IPS-15b (cell line): ENCODE data around the gene CALHM3.
"Not testable (repeated sequence)": the region's sequence is repeated elsewhere in the genome, so short reads cannot be mapped to it uniquely, and the experiment has no call there.

Experiments
- H3K27me3 ChIP-seq: one replicate; pipeline ENCODE4 v1.6.1; 2013; ENCODE audit warnings: low read length; ENCODE audit not compliant: control insufficient read depth, insufficient read depth
- H3K36me3 ChIP-seq: one replicate; pipeline ENCODE4 v1.6.1; 2013; ENCODE audit warnings: low read length; ENCODE audit not compliant: control insufficient read depth, insufficient read depth
- H3K4me1 ChIP-seq: one replicate; pipeline ENCODE4 v1.6.1; 2013; ENCODE audit warnings: mild to moderate bottlenecking, low read length; ENCODE audit not compliant: control insufficient read depth, insufficient read depth
- H3K4me3 ChIP-seq: one replicate; pipeline ENCODE4 v1.5.1; 2013; ENCODE audit warnings: low read depth, low read length
- H3K9ac ChIP-seq: one replicate; pipeline ENCODE4 v1.6.1; 2013; ENCODE audit warnings: low read depth, mild to moderate bottlenecking, low read length
- H3K9me3 ChIP-seq: one replicate; pipeline ENCODE4 v1.6.1; 2013; ENCODE audit warnings: mild to moderate bottlenecking, low read length; ENCODE audit not compliant: control insufficient read depth, insufficient read depth

The CALHM3 gene

GRCh38 chr10:103512166-103512565 lies 33.1 kb upstream of the CALHM3 start:
- Histone ChIP-seq H3K27me3 (no peaks in the 10 kb centered on the region), H3K36me3 (no peaks in the 10 kb centered on the region), H3K4me3 (no peak overlapping the region), H3K9me3 (no peaks in the 10 kb centered on the region), H3K9ac (no peak overlapping the region), H3K4me1 (no peaks in the 10 kb centered on the region)

- Histone ChIP-seq H3K9me3 (no peaks in the 10 kb centered on the region), H3K36me3 (no peaks in the 10 kb centered on the region), H3K4me1 (no peaks in the 10 kb centered on the region), H3K4me3 (no peak overlapping the region), H3K9ac (no peak overlapping the region), H3K27me3 (no peaks in the 10 kb centered on the region)
These were observed 32.0 kb upstream of the CALHM3 start for GRCh38 chr10:103510791-103511752.

GRCh38 chr10:103510046-103510685 lies 31.1 kb upstream of the CALHM3 start:
- Histone ChIP-seq H3K4me3 (no peak overlapping the region), H3K4me1 (no peaks in the 10 kb centered on the region), H3K36me3 (no peaks in the 10 kb centered on the region), H3K9ac (no peak overlapping the region), H3K9me3 (no peaks in the 10 kb centered on the region), H3K27me3 (no peaks in the 10 kb centered on the region)

GRCh38 chr10:103507235-103508191 lies 28.5 kb upstream of the CALHM3 start:
- no peaks in the 10 kb centered on the region for H3K9me3 ChIP-seq
- no peaks in the 10 kb centered on the region for H3K27me3 ChIP-seq
- H3K9ac ChIP-seq = no peak overlapping the region
- no peaks in the 10 kb centered on the region for H3K4me1 ChIP-seq
- no peak overlapping the region for H3K4me3 ChIP-seq
- H3K36me3 ChIP-seq = no peaks in the 10 kb centered on the region

- Histone ChIP-seq H3K4me1 (no peaks in the 10 kb centered on the region), H3K4me3 (no peak overlapping the region), H3K27me3 (no peaks in the 10 kb centered on the region), H3K9me3 (no peaks in the 10 kb centered on the region), H3K36me3 (no peaks in the 10 kb centered on the region), H3K9ac (no peak overlapping the region)
These were observed 27.0 kb upstream of the CALHM3 start for GRCh38 chr10:103506061-103506460.

GRCh38 chr10:103504181-103504783 lies 25.2 kb upstream of the CALHM3 start:
- Histone ChIP-seq H3K9me3 (no peaks in the 10 kb centered on the region), H3K27me3 (no peaks in the 10 kb centered on the region), H3K4me3 (no peak overlapping the region), H3K9ac (no peak overlapping the region), H3K4me1 (no peaks in the 10 kb centered on the region), H3K36me3 (no peaks in the 10 kb centered on the region)

- H3K4me3 ChIP-seq, H3K4me1 ChIP-seq, H3K9me3 ChIP-seq, H3K36me3 ChIP-seq, H3K27me3 ChIP-seq, H3K9ac ChIP-seq: not testable (repeated sequence)
These were observed 24.7 kb upstream of the CALHM3 start for GRCh38 chr10:103503777-103504176.

GRCh38 chr10:103502849-103503660 lies 24.0 kb upstream of the CALHM3 start:
- no peaks in the 10 kb centered on the region for H3K4me1 ChIP-seq
- no peak overlapping the region for H3K9ac ChIP-seq
- H3K36me3 ChIP-seq = no peaks in the 10 kb centered on the region
- no peaks in the 10 kb centered on the region for H3K27me3 ChIP-seq
- H3K4me3 ChIP-seq = no peak overlapping the region
- H3K9me3 ChIP-seq = no peaks in the 10 kb centered on the region

GRCh38 chr10:103501186-103501585 lies 22.1 kb upstream of the CALHM3 start:
- Histone ChIP-seq H3K9ac (no peak overlapping the region), H3K36me3 (no peaks in the 10 kb centered on the region), H3K27me3 (peaks cover 7% of the 10 kb centered on the region), H3K4me3 (no peak overlapping the region), H3K4me1 (no peaks in the 10 kb centered on the region), H3K9me3 (no peaks in the 10 kb centered on the region)

- no peaks in the 10 kb centered on the region for H3K9me3 ChIP-seq
- H3K4me1 ChIP-seq = no peaks in the 10 kb centered on the region
- H3K27me3 ChIP-seq = peaks cover 14% of the 10 kb centered on the region
- no peak overlapping the region for H3K9ac ChIP-seq
- H3K4me3 ChIP-seq = no peak overlapping the region
- no peaks in the 10 kb centered on the region for H3K36me3 ChIP-seq
These were observed 21.4 kb upstream of the CALHM3 start for GRCh38 chr10:103500481-103500880.
